ENCODE results near the gene WWP2.

DNA sequence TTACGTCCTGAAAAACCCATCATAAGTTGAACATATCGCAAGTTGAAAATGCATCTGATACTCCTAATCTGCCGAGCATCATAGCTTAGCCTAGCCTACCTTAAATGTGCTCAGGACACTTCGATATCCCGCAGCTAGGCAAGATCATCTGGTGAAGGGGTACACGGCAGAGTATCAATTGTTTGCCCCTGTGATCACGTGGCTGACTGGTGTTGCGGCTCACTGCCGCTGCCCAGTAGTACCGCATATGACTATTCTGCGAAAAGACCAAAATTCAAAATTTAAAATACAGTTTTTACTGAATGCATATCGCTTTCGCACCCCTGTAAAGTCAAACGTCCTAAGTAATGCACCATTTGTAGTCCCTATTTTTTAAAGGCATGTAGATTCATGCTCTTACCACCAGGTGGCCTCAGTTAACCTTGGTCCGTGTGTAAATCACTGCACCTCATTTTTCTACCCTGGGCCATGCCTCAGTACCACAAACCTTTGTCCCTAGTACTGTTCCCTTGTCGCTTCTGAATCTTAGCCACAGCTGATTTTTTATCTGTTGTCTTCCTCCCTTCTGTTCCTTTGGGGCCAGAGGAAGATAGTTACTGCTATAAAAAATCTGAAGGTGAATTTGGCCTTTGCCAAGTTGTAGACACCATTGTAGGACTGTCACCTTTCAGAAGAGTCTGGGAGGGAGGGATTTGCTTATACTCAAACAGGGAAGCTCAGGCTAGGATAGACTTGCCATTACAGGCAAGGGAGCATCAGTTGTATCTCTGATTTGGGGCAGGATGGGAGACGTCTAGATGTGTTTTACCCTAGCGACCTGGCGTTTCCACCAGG lies 34.4 kb downstream of the WWP2 start:
- peak; percentile 88 for TF ChIP-seq CTCF (conservative IDR thresholded peaks at IDR 0.05)
- TF ChIP-seq EZH2 (IDR thresholded peaks at IDR 0.05; ENCODE audit: low read depth): no peak
